H1 (cell line): ENCODE results near the gene CACNA1C. TPM values are rescaled to one million over a fixed set of nuclear protein-coding genes. Genes with fewer than 3 reads are reported as not detected.

Experiments used
- CTCF ChIA-PET: fragments of 300-600 bp; sonication (Branson Sonifier 250); formaldehyde crosslinking; loops from one replicate; lab custom pipeline; 2021; ENCODE audit not compliant: partially characterized antibody; lab: Charles Lee
- POLR2A ChIA-PET: fragments of 300-600 bp; sonication (Branson Sonifier 250); formaldehyde crosslinking; loops from one replicate; lab custom pipeline; 2021; ENCODE audit warnings: inconsistent platforms; ENCODE audit not compliant: partially characterized antibody; lab: Charles Lee
- DNase-seq, 2 experiments: peaks; one replicate each; pipeline versions ENCODE4 v3.0.0 to v3.0.0-alpha.2; 2010 to 2022; ENCODE audit warnings: low spot score in 2 of 2, low read depth in 1 of 2, mixed read lengths in 1 of 2
- FAIRE-seq: peaks from 2 replicates; lab custom pipeline; 2011; peaks lifted over from hg19 to GRCh38; lab: Jason Lieb, UNC
- H2AFZ ChIP-seq: 2 replicates; pipeline ENCODE4 v1.8.1; 2012; ENCODE audit warnings: low read length, inconsistent platforms
- H2AK5ac ChIP-seq: 2 replicates; pipeline ENCODE4 v1.6.1; 2013; ENCODE audit warnings: low read depth, low read length
- H2BK120ac ChIP-seq: replicated peaks from 2 replicates; pipeline ENCODE3; 2013; ENCODE audit warnings: low read depth, low read length, inconsistent platforms
- H2BK12ac ChIP-seq: 2 replicates; pipeline ENCODE4 v1.6.1; 2013; ENCODE audit warnings: low read depth, low read length
- H2BK15ac ChIP-seq: 2 replicates; pipeline ENCODE4 v1.6.1; 2013; ENCODE audit warnings: low read length
- H2BK20ac ChIP-seq: 2 replicates; pipeline ENCODE4 v1.6.1; 2013; ENCODE audit warnings: low read length
- H2BK5ac ChIP-seq: 2 replicates; pipeline ENCODE4 v1.6.1; 2013; ENCODE audit warnings: low read depth, low read length
- H3K14ac ChIP-seq: 2 replicates; pipeline ENCODE4 v1.6.1; 2013; ENCODE audit warnings: inconsistent platforms; ENCODE audit not compliant: insufficient read length
- H3K18ac ChIP-seq: 2 replicates; pipeline ENCODE4 v1.6.1; 2013; ENCODE audit warnings: low read length; ENCODE audit errors: extremely low read depth
- H3K23ac ChIP-seq: 2 replicates; pipeline ENCODE4 v1.6.1; 2013; ENCODE audit warnings: inconsistent platforms; ENCODE audit not compliant: insufficient read length
- H3K23me2 ChIP-seq: 2 replicates; pipeline ENCODE4 v1.6.1; 2013; ENCODE audit warnings: low read depth, low read length
- H3K27ac ChIP-seq: 2 replicates; pipeline ENCODE4 v1.6.1; 2011; ENCODE audit warnings: low read depth, low read length, inconsistent platforms
- H3K27me3 ChIP-seq, 4 experiments: replicated peaks in 1 of 4; 1 replicate in 1 of 4; 2 replicates in 3 of 4; pipeline versions ENCODE4 v1.6.1 to v1.8.1; 2011 to 2013; ENCODE audit warnings: low read length in 3 of 4, mild to moderate bottlenecking in 3 of 4, inconsistent platforms in 2 of 4, mixed read lengths in 2 of 4, moderate library complexity in 1 of 4; ENCODE audit not compliant: control insufficient read depth in 3 of 4, insufficient read depth in 3 of 4; ENCODE audit errors: extremely low read depth in 1 of 4
- H3K36me3 ChIP-seq, 4 experiments: 2 replicates each; pipeline versions ENCODE4 v1.6.1 to v1.8.1; 2011 to 2013; ENCODE audit warnings: mild to moderate bottlenecking in 4 of 4, low read length in 3 of 4, moderate library complexity in 2 of 4, control low read depth in 1 of 4, inconsistent platforms in 1 of 4; ENCODE audit not compliant: insufficient read depth in 4 of 4, control insufficient read depth in 2 of 4
- H3K4ac ChIP-seq: replicated peaks from 2 replicates; pipeline ENCODE3; 2013; ENCODE audit warnings: low read length, low read depth, mixed read lengths, inconsistent platforms; ENCODE audit not compliant: insufficient read length
- H3K4me1 ChIP-seq, 4 experiments: replicated peaks in 1 of 4; 1 replicate in 1 of 4; 2 replicates in 3 of 4; pipeline versions ENCODE4 v1.6.1 to v1.8.1; 2011 to 2013; ENCODE audit warnings: low read length in 3 of 4, inconsistent platforms in 2 of 4, mixed read lengths in 1 of 4; ENCODE audit not compliant: insufficient read depth in 4 of 4, control insufficient read depth in 3 of 4
- H3K4me2 ChIP-seq, 2 experiments: 2 replicates each; pipeline versions ENCODE4 v1.6.1 to v1.8.1; 2011 to 2013; ENCODE audit warnings: low read depth in 2 of 2, low read length in 2 of 2, control low read depth in 1 of 2, inconsistent platforms in 1 of 2, mild to moderate bottlenecking in 1 of 2; ENCODE audit not compliant: insufficient read depth in 1 of 2
- H3K4me3 ChIP-seq, 4 experiments: fragments of 200-600, 300-600 bp in 1 of 4; sonication (generic), shearing (Covaris generic), sonication (Bioruptor Twin) in 1 of 4; 2 replicates each; pipeline versions ENCODE4 v1.5.1 to v1.8.1; 2011 to 2016; ENCODE audit warnings: low read length in 4 of 4, low read depth in 3 of 4, control low read depth in 2 of 4, inconsistent platforms in 2 of 4, mild to moderate bottlenecking in 2 of 4, mixed read lengths in 1 of 4, moderate library complexity in 1 of 4; ENCODE audit not compliant: insufficient read depth in 2 of 4; ENCODE audit errors: extremely low read depth in 1 of 4
- H3K56ac ChIP-seq: replicated peaks from 2 replicates; pipeline ENCODE3; 2013; ENCODE audit warnings: low read depth, mild to moderate bottlenecking, mixed read lengths, low read length, inconsistent platforms; ENCODE audit not compliant: insufficient read length
- H3K79me1 ChIP-seq: 2 replicates; pipeline ENCODE4 v1.6.1; 2013; ENCODE audit warnings: low read depth, low read length, control low read depth
- H3K79me2 ChIP-seq, 2 experiments: 2 replicates each; pipeline versions ENCODE4 v1.6.1 to v1.8.1; 2012 to 2013; ENCODE audit warnings: low read length in 2 of 2, mild to moderate bottlenecking in 2 of 2, inconsistent platforms in 1 of 2; ENCODE audit not compliant: insufficient read depth in 2 of 2, control insufficient read depth in 1 of 2
- H3K9ac ChIP-seq, 4 experiments: replicated peaks in 1 of 4; 1 replicate in 1 of 4; 2 replicates in 3 of 4; pipeline versions ENCODE4 v1.6.1 to v1.8.1; 2011 to 2013; ENCODE audit warnings: low read depth in 3 of 4, low read length in 3 of 4, control low read depth in 2 of 4, mild to moderate bottlenecking in 2 of 4, moderate library complexity in 2 of 4, inconsistent platforms in 1 of 4; ENCODE audit errors: extremely low read depth in 1 of 4
- H3K9me3 ChIP-seq, 2 experiments: 2 replicates each; pipeline versions ENCODE4 v1.6.1 to v1.8.1; 2012 to 2013; ENCODE audit warnings: mild to moderate bottlenecking in 2 of 2, moderate library complexity in 2 of 2, control low read depth in 1 of 2, inconsistent platforms in 1 of 2, low read depth in 1 of 2, low read length in 1 of 2, mixed read lengths in 1 of 2; ENCODE audit not compliant: insufficient read depth in 2 of 2
- H4K20me1 ChIP-seq, 2 experiments: replicated peaks in 1 of 2; 2 replicates each; pipeline versions ENCODE3 to v1.8.1; 2011 to 2013; ENCODE audit warnings: inconsistent platforms in 2 of 2, low read length in 2 of 2, mild to moderate bottlenecking in 1 of 2; ENCODE audit not compliant: insufficient read depth in 2 of 2, control insufficient read depth in 1 of 2
- H4K5ac ChIP-seq: 2 replicates; pipeline ENCODE4 v1.6.1; 2013; ENCODE audit warnings: low read length, low read depth, mixed read lengths, inconsistent platforms; ENCODE audit not compliant: insufficient read length
- H4K8ac ChIP-seq: 2 replicates; pipeline ENCODE4 v1.8.0; 2013; ENCODE audit warnings: mild to moderate bottlenecking, moderate library complexity, low read length, inconsistent platforms; ENCODE audit not compliant: insufficient read depth; ENCODE audit errors: extremely low read depth
- H4K91ac ChIP-seq: replicated peaks from 2 replicates; pipeline ENCODE3; 2013; ENCODE audit warnings: low read length, mixed read lengths, inconsistent platforms; ENCODE audit not compliant: insufficient read length
- CEBPB ChIP-seq: IDR thresholded peaks from 2 replicates; pipeline ENCODE4 v1.6.1; 2012; ENCODE audit warnings: low read depth, low read length
- EZH2 ChIP-seq: fragments of 200-600 bp; sonication (generic); IDR thresholded peaks from 2 replicates; pipeline ENCODE4 v1.7.1; 2012; ENCODE audit warnings: low read depth, mild to moderate bottlenecking, moderate library complexity, low read length, inconsistent platforms; ENCODE audit not compliant: severe bottlenecking
- FOSL1 ChIP-seq: IDR thresholded peaks from 2 replicates; pipeline ENCODE4 v1.6.1; 2011; ENCODE audit warnings: mild to moderate bottlenecking, low read depth, low read length, moderate library complexity; ENCODE audit not compliant: insufficient read depth
- JUN ChIP-seq: IDR thresholded peaks from 2 replicates; pipeline ENCODE4 v1.6.1; 2011; ENCODE audit warnings: low read depth, mild to moderate bottlenecking, improper control_type of control experiment, low read length
- KDM5A ChIP-seq: fragments of 200-600 bp; IDR thresholded peaks from 2 replicates; pipeline ENCODE4 v1.7.1; 2012; ENCODE audit warnings: mild to moderate bottlenecking, low read length, inconsistent platforms, mixed read lengths
- NRF1 ChIP-seq: IDR thresholded peaks from 2 replicates; pipeline ENCODE4 v1.6.1; 2011; ENCODE audit warnings: mild to moderate bottlenecking, low read depth, low read length, improper control_type of control experiment
- RNF2 ChIP-seq: fragments of 200-900, 300-1000 bp; sonication (generic); IDR thresholded peaks from 2 replicates; pipeline ENCODE4 v1.7.1; 2016; ENCODE audit warnings: borderline replicate concordance, low read depth, mild to moderate bottlenecking, antibody characterized with exemption, low read length; ENCODE audit not compliant: poor library complexity, severe bottlenecking; ENCODE audit errors: missing control alignments
- SIN3A ChIP-seq, 2 experiments: IDR thresholded peaks in 1 of 2; conservative IDR thresholded peaks in 1 of 2; 2 replicates each; pipeline ENCODE4 v1.6.1; 2011 to 2012; ENCODE audit warnings: low read length in 2 of 2, improper control_type of control experiment in 1 of 2, low read depth in 1 of 2, mild to moderate bottlenecking in 1 of 2
- SIRT6 ChIP-seq: IDR thresholded peaks from one replicate; pipeline ENCODE4 v1.7.1; 2012; ENCODE audit warnings: low read length, inconsistent platforms
- SP1 ChIP-seq: IDR thresholded peaks from 2 replicates; pipeline ENCODE4 v1.6.1; 2011; ENCODE audit warnings: low read depth, low read length
- YY1 ChIP-seq: IDR thresholded peaks from 2 replicates; pipeline ENCODE4 v1.6.1; 2011; ENCODE audit warnings: low read depth, mild to moderate bottlenecking, low read length
- WGBS, 2 experiments: shearing (Covaris generic) in 1 of 2; methylation state at CpG; one replicate each; pipeline versions ENCODE4 v1.1.6 to v1.1.7; 2013 to 2015; ENCODE audit warnings: low lambda C conversion rate in 2 of 2, mixed read lengths in 2 of 2, inconsistent platforms in 1 of 2, low coverage in 1 of 2, missing lambda C conversion rate in 1 of 2; ENCODE audit not compliant: insufficient replicate concordance in 2 of 2, insufficient coverage in 1 of 2, insufficient read length in 1 of 2; ENCODE audit errors: extremely low coverage in 1 of 2, missing lambda C conversion rate in 1 of 2; 5-methylcytosine and 5-hydroxymethylcytosine counted together
- polyA plus RNA-seq, 7 experiments: library from polyadenylated mRNA; depleted of rRNA in 3 of 7; stranded (reverse) in 5 of 7; unstranded in 2 of 7; fragments of >200 nt in 5 of 7; fragments of 200-250 nt in 2 of 7; gene quantifications; 1 replicate in 5 of 7; 2 replicates in 1 of 7; 4 replicates in 1 of 7; pipeline versions ENCODE4 v1.2.1 to v1.2.3, GENCODE V29; 2011 to 2013; ENCODE audit warnings: missing spikeins in 2 of 7, mixed read lengths in 2 of 7
- total RNA-seq: library from RNA; stranded (reverse); fragmentation: NEBNext Ultra II Directional; extraction: Animal tissue kit (Norgen Biotek cat#: 25700); gene quantifications from 2 replicates; pipeline ENCODE4 v1.2.1, GENCODE V29; 2021
- TF ChIP-seq, protein P1 (sequence below): IDR thresholded peaks from 2 replicates; pipeline ENCODE4 v1.6.1; 2011; ENCODE audit warnings: low read depth, mild to moderate bottlenecking, low read length; ENCODE audit not compliant: insufficient read depth

The CACNA1C gene
- total and polyA plus RNA-seq, 2 of the 8 experiments (the other 6 are each of a cell fraction or from before 2014, with no cell fraction given): 1.3 TPM

DNA sequence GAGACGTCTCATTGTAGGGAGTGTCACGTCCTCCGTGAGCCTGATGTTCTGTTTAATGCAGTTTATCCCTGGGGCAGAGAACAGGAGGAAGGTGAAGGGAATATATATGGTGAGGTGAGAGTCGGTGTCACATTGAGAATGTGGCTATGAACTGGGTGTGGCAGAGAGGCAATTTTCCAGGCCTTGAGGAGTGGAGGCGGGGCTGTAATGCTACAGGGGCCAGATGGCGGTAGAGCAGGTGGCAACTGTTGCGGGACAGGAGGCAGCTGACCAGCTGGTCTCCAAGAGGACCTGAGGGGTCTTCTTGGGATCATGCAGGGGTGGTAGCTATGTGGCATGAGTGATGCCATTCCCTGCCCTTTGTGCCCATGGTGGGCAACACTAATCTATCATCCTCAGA, 59.6 kb downstream of the CACNA1C start:
- Histone ChIP-seq H3K56ac (no peak overlapping the region), H2BK12ac (no peak overlapping the region), H4K20me1 (no peaks in the 10 kb centered on the region), H2BK20ac (no peak overlapping the region), H3K9ac (no peak overlapping the region), H3K36me3 (no peaks in the 10 kb centered on the region), H3K27ac (no peak overlapping the region), H4K5ac (no peak overlapping the region), H3K79me1 (no peaks in the 10 kb centered on the region), H4K8ac (no peak overlapping the region; the same call in 1 of the 2 replicates), H2BK120ac (no peak overlapping the region), H3K4me2 (no peak overlapping the region), H2BK5ac (no peak overlapping the region), H3K14ac (no peak overlapping the region), H3K9me3 (no peaks in the 10 kb centered on the region), H3K23me2 (no peaks in the 10 kb centered on the region), H3K27me3 (0 out of 7 replicates have a peak, but pooled peaks cover 0 to 4% (median 0%) of the 10 kb centered on the region in 4 experiments), H2BK15ac (no peak overlapping the region)
- FAIRE-seq: no peak
- POLR2A ChIA-PET: no interaction called here
- no peak for DNase-seq
- CTCF ChIA-PET: interaction anchor here (0.8 to 1.1 kb wide), 3 partner anchors 10 to 79 kb away, joined by 3 read pairs; no protein-coding TSS in a partner anchor
- WGBS, 2 experiments: 88% methylated on average over 7 of the region's 7 CpGs; no CpG with 5 or more reads in 1 of the 2 experiments
- TF ChIP-seq SIN3A (conservative IDR thresholded peaks at IDR 0.05 in 1 of 2, IDR thresholded peaks at IDR 0.05 in 1 of 2; ENCODE audit: low read depth in 1 of 2, low read length in 2 of 2) (no peak), FOSL1 (no peak), JUN (no peak), RNF2 (no peak), KDM5A (no peak), SP1 (no peak), YY1 (no peak), CEBPB (no peak), EZH2 (no peak), NRF1 (no peak), SIRT6 (no peak)
- TF ChIP-seq, protein P1, sequence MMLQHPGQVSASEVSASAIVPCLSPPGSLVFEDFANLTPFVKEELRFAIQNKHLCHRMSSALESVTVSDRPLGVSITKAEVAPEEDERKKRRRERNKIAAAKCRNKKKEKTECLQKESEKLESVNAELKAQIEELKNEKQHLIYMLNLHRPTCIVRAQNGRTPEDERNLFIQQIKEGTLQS: no peak
- TF ChIP-seq, all 59 proteins: peak for 0
- Histone ChIP-seq H3K79me2 (no peaks in the 10 kb centered on the region), H3K18ac (no peak overlapping the region), H3K4me3 (no peak overlapping the region), H2AK5ac (no peak overlapping the region), H3K4ac (no peak overlapping the region), H3K23ac (no peak overlapping the region), H3K4me1 (no peaks in the 10 kb centered on the region), H2AFZ (no peak overlapping the region), H4K91ac (no peak overlapping the region)
